HepG2 (cell line): ENCODE measurements around the gene ARAP1. TPM values are rescaled to one million over a fixed set of nuclear protein-coding genes. Genes with fewer than 3 reads are reported as not detected.

Experiments used
- ARNT2 ChIP-seq: sonication (generic); formaldehyde crosslinking; IDR thresholded peaks from 2 replicates; pipeline ENCODE4 v1.8.0; 2022; ENCODE audit warnings: mild to moderate bottlenecking, low read depth, missing genetic modification reagents, moderate library complexity
- ARNTL ChIP-seq: sonication (generic); formaldehyde crosslinking; IDR thresholded peaks from 2 replicates; pipeline ENCODE4 v1.4.0; 2020; ENCODE audit warnings: mild to moderate bottlenecking, missing genetic modification reagents
- BHLHE40 ChIP-seq: IDR thresholded peaks from 2 replicates; pipeline ENCODE4 v1.6.1; 2011; ENCODE audit warnings: low read length, improper control_type of control experiment
- GLI4 ChIP-seq: sonication (generic); formaldehyde crosslinking; IDR thresholded peaks from 2 replicates; pipeline ENCODE4 v1.5.1; 2020; ENCODE audit warnings: missing genetic modification reagents, mild to moderate bottlenecking, moderate library complexity, borderline replicate concordance
- HOMEZ ChIP-seq: IDR thresholded peaks from 2 replicates; pipeline ENCODE4 v1.6.1; 2016; ENCODE audit warnings: low read depth
- IRF1 ChIP-seq: sonication (generic); formaldehyde crosslinking; IDR thresholded peaks from 2 replicates; pipeline ENCODE4 v1.4.0; 2020; ENCODE audit warnings: low read depth, mild to moderate bottlenecking, missing genetic modification reagents
- MXD1 ChIP-seq: sonication (generic); formaldehyde crosslinking; IDR thresholded peaks from 2 replicates; pipeline ENCODE4 v1.4.0; 2020; ENCODE audit warnings: mild to moderate bottlenecking, missing genetic modification reagents
- SIX1 ChIP-seq: sonication (generic); formaldehyde crosslinking; IDR thresholded peaks from 2 replicates; pipeline ENCODE4 v1.4.0; 2020; ENCODE audit warnings: missing genetic modification reagents, borderline replicate concordance
- U2AF1 ChIP-seq: fragments of 200-400 bp; formaldehyde crosslinking; optimal IDR thresholded peaks from 2 replicates; pipeline ENCODE3; 2017; ENCODE audit warnings: mild to moderate bottlenecking, low read depth, low read length
- ZEB1 ChIP-seq: IDR thresholded peaks from 2 replicates; pipeline ENCODE4 v1.6.1; 2012; ENCODE audit warnings: mild to moderate bottlenecking, low read depth, inconsistent platforms; ENCODE audit not compliant: insufficient replicate concordance
- ZFP91 ChIP-seq: sonication (generic); formaldehyde crosslinking; IDR thresholded peaks from 2 replicates; pipeline ENCODE4 v1.9.0; 2022; ENCODE audit warnings: missing genetic modification reagents, mild to moderate bottlenecking, borderline replicate concordance
- ZNF251 ChIP-seq: sonication (generic); formaldehyde crosslinking; IDR thresholded peaks from 2 replicates; pipeline ENCODE4 v1.9.0; 2021; ENCODE audit warnings: mild to moderate bottlenecking, missing genetic modification reagents
- ZNF713 ChIP-seq: sonication (generic); formaldehyde crosslinking; IDR thresholded peaks from 2 replicates; pipeline ENCODE4 v1.4.0; 2020; ENCODE audit warnings: mild to moderate bottlenecking, missing genetic modification reagents
- ZNF777 ChIP-seq: sonication (generic); formaldehyde crosslinking; IDR thresholded peaks from 2 replicates; pipeline ENCODE4 v1.4.0; 2020; ENCODE audit warnings: missing genetic modification reagents
- polyA plus RNA-seq, 8 experiments: library from polyadenylated mRNA; depleted of rRNA in 3 of 8; stranded (reverse) in 7 of 8; unstranded in 1 of 8; fragments of >200 nt; fragmentation: Illumina TruSeq in 4 of 8; extraction: Trizol in 4 of 8; gene quantifications; 2 replicates each; pipeline versions ENCODE4 v1.2.1 to v1.2.3, GENCODE V29; 2011 to 2016; ENCODE audit warnings: low read depth in 4 of 8, missing spikeins in 1 of 8, mixed read lengths in 1 of 8; ENCODE audit not compliant: insufficient read depth in 1 of 8
- total RNA-seq, 5 experiments: library from RNA; depleted of rRNA; stranded (reverse); fragments of >200 nt; fragmentation: Illumina TruSeq; extraction: Trizol; gene quantifications; 2 replicates each; pipeline ENCODE4 v1.2.3, GENCODE V29; 2016; ENCODE audit warnings: low read depth in 1 of 5

ARAP1 gene
- total and polyA plus RNA-seq, 2 of the 13 experiments (the other 11 are each of a cell fraction or from before 2014, with no cell fraction given) = 43.2 to 55.5 TPM

- TF ChIP-seq ARNT2 (CRISPR knock-in tag) (no peak), U2AF1 (no peak), IRF1 (CRISPR knock-in tag) (no peak), ZEB1 (no peak), ZFP91 (no peak), SIX1 (CRISPR knock-in tag) (no peak), MXD1 (peak; percentile 18; the same call in 1 of the 2 replicates), ZNF713 (CRISPR knock-in tag) (no peak), BHLHE40 (no peak), ZNF777 (CRISPR knock-in tag) (no peak), ZNF251 (CRISPR knock-in tag) (no peak), HOMEZ (CRISPR knock-in tag) (no peak), GLI4 (CRISPR knock-in tag) (0 out of 2 replicates have a peak, but pooled peaks have one; percentile 43), ARNTL (CRISPR knock-in tag) (no peak)
Measured at GRCh38 chr11:72781063-72781312, 28.8 kb upstream of the ARAP1 start (continued).
